OCI-M2 (cell line): Measurements from ENCODE around the gene B3GAT1.
"Not testable (repeated sequence)": the region's sequence is repeated elsewhere in the genome, so short reads cannot be mapped to it uniquely, and the experiment has no call there.

Experiments used
- DNase-seq: peaks from one replicate; lab custom pipeline; 2025; ENCODE audit not compliant: unreplicated experiment; lab: John Stamatoyannopoulos, UW

B3GAT1 gene

GRCh38 chr11:134358165-134358855 lies 53.7 kb downstream of the B3GAT1 start:
- DNase-seq, result no peak

DNA sequence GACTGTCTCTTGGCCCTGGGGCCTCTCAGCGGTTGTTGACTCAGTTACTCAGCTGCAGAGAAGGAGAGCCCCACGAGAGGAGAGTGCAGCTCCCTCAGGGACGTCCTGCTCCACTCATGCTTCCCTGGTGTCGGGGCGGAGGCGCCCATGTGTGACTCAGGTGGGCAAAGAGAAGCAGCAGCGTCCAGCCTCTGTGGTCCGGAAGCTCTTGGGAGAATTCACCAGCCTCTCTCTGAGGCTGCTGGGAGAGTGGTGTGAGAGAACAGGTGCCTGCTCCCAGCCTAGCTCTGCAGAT lies 54.5 kb downstream of the B3GAT1 start:
- DNase-seq, result no peak

DNA sequence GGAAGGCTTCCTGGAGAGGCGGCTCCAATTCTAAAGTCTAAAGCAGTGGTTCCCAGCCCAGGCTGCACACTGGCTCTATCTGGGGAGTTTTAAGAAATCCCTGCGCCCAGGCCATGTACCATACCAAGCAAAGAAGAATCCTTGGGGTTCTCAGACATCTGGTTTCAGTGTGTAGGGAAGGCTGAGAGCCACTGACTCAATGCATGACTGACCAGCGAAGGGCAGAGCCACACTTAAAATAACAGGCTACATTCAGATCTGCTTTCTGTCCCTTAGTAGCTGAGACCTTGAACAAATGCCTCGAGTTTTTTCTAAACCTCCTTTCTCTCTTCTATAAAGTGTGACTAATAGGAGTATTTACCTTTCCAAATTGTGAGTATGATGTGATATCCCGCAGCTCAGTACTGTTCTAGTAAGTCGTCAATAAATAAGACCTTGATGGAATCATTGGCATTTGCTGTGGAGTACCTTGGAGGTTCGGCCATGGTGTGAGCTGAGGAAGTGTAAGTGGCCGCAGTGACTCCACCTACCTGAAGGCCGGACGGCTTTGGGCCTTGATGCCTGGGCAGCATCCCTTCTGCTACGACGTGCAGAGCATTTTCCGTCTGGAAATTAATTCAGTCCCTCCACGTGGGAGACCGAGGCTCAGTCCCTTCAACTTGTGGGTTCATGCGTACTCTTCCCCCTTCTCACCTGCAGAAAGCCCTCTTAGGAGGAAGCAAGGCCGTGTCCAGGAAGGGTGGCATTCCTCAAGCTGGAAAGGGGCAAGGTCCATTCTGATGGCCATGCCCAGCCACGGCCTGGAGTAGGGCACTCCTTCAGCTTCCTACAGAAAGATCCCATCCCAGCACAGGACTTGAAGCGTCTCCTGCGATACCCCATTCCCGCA lies 55.1 kb downstream of the B3GAT1 start:
- DNase-seq, result no peak

DNA sequence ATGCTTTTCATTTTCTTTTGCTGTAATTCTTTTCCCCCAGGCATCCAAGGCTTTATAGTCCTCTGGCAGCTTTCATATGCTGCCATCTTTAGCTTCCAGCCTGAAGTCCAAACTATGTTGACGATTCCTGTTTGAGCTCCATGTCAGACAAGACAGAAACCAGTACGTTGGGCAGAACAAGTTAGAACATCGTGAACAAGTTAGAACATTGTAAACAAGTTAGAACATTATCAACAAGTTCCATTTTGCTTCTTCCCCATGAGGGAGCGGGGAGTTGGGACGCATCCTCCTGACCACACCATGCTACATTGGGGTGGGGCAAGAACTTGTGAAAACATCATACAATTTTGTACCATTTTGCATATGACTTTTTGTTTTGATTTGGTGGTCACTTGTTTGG lies 56.4 kb downstream of the B3GAT1 start:
- DNase-seq, result no peak

GRCh38 chr11:134355136-134355535 lies 56.9 kb downstream of the B3GAT1 start:
- no peak for DNase-seq

DNA sequence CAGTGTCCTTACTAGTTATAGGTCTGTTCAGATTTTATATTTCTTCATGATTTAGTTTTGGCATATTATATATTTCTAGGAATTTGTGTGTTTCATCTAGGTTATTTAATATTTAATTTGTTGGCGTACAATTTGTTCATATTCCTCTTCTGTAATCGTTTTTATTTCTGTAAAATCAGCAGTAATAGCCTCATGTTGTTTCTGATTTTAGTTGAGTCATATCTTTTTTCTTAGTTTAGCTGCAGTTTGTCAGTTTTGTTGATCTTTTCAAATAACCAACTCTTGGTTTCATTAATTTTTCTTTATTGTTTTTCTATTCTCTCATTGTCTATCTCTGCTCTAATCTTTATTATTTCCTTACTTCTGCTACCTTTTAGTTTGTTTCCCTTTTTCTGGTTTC lies 59.9 kb downstream of the B3GAT1 start:
- no peak for DNase-seq

- DNase-seq, result no peak
Observed at GRCh38 chr11:134350381-134350780, 61.7 kb downstream of the B3GAT1 start.

DNA sequence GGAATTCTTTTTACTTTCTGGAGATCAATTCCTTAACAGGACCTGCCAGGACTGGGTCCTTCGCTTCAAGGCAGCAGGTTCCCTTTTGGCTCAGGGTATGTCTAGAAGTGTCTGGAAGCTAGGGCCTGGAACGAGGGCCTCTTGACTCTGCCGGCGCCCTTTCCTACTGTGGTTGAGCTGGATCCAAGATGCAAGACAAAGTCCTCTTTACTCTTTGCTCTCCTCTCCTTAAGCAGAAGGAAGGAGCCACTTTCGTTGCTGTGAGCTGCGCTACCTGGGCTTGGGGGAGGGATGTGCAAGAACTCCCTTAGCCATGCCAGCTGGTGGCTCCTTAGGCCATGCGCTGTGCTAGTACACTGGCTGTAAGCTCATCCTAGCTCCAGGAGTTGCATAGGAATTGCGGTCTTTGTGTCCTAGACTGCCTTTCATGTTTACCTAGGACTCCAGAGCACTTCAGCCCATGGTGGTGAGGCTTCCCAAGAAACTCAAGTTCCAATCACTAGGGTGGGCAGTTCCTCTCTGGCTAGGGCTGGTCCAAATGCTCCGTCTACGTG lies 62.2 kb downstream of the B3GAT1 start:
- no peak for DNase-seq

DNA sequence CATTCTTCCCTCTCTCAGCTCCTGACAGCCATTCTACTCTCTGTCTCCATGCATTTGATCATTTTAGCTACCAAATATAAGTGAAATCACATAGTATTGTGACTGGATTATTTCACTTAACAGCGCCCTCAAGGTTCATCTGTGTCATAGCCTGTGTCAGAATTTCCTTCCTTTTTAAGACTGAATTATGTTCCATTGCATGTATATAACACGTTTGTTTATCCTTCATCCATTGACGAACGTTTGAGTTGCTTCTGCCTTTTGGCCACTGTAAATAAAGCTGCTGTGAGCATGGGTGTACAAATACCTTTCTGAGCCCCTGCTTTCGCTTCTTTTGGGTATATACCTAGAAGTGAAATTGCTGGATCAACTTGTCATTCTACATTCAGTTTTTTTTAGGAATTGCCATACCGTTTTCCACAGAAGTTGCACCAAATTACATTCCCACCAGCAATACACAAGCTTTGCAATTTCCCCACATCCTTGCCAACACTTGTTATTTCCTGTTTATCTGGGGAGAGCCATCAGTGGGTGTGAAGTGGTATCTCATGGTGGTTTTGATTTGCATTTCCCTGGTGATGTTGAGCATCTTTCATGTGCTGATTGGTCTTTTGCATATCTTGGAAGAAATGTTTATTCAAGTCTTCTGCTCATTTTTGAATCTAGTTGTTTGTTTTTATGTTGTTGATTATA lies 62.8 kb downstream of the B3GAT1 start:
- no peak for DNase-seq

DNA sequence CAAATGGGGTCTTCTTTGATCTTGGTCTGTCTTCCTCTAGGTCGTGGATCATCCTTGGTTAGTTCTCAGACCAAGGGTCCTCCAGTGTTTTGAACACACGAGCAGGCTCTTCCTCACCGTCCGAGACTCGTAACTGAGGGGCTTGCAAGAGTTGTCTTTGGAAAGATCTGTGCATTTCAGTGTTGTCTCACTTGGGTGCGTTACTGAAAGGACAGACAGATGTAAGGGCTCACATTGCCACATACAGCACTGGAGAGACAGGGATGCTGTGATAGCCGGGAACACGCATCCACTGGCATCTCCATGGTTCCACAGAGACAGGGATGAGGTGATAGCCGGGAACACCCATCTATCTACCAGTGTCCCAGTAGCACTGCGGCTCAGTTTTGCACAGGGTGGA lies 64.6 kb downstream of the B3GAT1 start:
- no peak for DNase-seq

DNA sequence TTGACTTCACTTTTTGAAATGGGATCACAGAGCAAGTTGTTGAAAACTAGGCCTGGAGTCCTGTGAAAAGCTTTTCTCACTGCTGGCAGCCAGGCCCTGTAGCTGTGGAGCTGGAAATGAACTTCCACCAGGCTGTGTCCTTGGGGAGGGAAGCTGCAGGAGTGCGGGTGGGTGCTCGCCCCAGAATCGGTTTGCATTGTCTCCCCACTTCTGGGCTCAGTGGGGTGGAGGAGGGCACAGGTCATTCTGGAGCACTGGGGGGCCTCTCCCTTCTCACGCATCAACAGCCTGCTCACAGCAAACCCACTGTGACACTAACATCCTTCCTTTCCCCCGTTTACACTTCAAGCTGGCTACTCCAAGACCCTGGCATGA lies 65.1 kb downstream of the B3GAT1 start:
- no peak for DNase-seq

GRCh38 chr11:134346101-134346975 lies 65.7 kb downstream of the B3GAT1 start:
- DNase-seq, result no peak

GRCh38 chr11:134345237-134345550 lies 66.8 kb downstream of the B3GAT1 start:
- no peak for DNase-seq

GRCh38 chr11:134344497-134345236 lies 67.4 kb downstream of the B3GAT1 start:
- not testable (repeated sequence) for DNase-seq

DNA sequence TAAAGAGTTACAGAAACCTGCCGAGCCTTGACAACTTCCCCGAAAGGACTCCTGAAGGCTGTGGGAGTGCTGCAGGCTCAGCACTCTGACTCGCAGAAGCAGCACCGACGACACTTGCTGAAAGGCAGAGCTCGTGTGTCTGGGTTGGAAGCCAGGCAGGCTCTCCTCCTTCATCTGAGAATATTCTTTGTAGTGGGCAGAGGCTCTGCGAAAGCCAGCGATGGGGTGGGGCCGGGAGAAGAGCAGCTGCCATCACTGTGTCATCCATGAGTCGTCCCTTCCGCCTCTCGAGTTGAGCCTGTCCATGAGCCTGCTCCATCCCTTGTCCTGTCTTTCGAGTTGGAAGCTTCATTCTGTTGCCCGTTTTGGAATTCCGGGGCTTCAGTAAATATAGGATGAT lies 68.4 kb downstream of the B3GAT1 start:
- DNase-seq, result no peak

DNA sequence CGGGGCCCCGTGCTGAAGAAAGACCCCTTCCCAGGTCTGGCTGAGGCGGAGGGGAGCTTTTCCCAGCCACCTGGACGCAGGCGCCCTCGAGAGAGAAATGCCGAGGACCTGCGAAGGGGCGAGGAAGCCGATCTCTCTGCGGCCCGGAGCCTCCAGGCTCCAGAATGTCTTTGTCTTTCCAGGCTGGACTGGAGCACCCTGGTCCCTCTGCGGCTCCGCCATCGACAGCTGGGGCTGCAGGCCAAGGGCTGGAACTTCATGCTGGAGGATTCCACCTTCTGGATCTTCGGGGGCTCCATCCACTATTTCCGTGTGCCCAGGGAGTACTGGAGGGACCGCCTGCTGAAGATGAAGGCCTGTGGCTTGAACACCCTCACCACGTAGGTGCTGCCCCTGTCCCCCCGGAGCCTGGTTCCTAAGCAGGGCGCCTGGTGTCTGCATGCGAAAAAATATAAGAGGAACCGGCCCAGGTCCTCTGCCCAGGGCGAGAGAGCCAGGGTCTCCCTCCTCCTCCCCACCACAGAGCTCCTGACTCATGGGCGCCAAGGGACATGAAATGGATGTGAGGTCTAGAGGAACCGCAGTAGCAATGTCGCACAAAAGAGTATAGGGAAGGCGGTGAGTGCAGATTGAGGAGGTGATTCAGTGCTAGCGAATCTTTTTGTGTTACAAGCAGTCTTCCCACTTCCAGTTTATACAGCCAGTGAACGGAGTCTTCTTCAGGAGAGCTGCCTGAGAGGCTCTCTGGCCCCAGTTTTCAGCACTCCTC lies 69.3 kb downstream of the B3GAT1 start:
- DNase-seq, result no peak

GRCh38 chr11:134341805-134342571 lies 70.1 kb downstream of the B3GAT1 start:
- no peak for DNase-seq

- no peak for DNase-seq
Observed at GRCh38 chr11:134340354-134340964, 71.6 kb downstream of the B3GAT1 start.
